Umbilical cord (tissue), 2 donors: ENCODE results near the gene CELA2B. TPM values are rescaled to one million over a fixed set of nuclear protein-coding genes. Genes with fewer than 3 reads are reported as not detected.
"Not testable (repeated sequence)": the region's sequence is repeated elsewhere in the genome, so short reads cannot be mapped to it uniquely, and the experiment has no call there.

Experiments used
- DNase-seq: peaks from one replicate; pipeline ENCODE4 v3.0.0-alpha.2; 2015; ENCODE audit warnings: low spot score
- total RNA-seq: library from RNA; depleted of rRNA; stranded (reverse); fragments of >200 nt; gene quantifications from one replicate; pipeline ENCODE4 v1.2.3, GENCODE V29; 2014; ENCODE audit warnings: low replicate concordance; ENCODE audit not compliant: insufficient read depth

The CELA2B gene
- total RNA-seq, 1 donor from 2014 or later: not detected

DNA sequence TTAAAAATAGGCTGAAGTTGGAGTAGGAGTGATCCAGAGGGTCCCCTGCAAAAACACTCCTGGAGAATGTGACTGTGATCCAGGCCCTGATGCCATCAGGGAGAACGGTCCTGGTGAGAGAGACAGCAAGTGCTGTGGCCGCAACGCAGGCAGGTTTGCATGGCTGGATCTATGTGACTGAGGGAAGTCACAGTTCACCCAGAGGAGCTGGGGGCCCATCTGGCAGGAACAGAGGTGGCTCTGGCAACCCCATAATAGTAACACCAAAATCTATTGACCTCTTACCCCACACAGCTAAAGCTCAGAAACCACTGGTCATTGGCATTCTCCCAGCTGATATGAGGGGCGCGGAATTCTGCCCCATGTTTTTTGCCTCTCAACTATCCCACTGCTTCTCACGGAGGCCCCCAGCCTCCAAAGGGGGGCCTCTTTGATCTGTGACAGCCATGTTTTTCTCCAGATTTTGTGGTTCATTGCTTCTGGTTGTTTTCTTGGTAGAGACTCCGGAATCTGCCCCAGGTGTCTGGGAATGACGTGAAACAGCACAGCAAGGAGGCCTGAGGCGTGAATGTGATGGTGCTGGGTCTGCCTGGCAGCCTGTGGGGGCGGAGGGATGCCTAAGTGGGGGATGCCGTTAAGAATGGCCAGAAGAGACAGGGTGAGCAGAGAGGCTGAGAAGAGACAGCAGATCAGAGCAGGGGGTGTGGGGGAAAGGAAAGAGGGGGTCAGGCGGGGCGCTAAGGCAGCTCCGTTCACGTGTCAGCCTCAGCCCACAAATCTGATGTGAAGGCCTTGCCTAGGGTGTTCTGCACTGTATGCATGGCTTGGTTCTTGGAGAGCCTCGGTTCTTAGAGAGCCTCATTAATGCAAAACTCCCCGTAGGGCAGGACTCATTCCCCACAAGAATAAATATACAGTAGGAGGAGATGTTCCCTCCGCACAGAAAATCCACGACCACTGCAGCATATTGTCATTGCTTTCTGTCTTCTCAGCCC is 24.6 kb downstream of the CELA2B start:
- no peak for DNase-seq

DNA sequence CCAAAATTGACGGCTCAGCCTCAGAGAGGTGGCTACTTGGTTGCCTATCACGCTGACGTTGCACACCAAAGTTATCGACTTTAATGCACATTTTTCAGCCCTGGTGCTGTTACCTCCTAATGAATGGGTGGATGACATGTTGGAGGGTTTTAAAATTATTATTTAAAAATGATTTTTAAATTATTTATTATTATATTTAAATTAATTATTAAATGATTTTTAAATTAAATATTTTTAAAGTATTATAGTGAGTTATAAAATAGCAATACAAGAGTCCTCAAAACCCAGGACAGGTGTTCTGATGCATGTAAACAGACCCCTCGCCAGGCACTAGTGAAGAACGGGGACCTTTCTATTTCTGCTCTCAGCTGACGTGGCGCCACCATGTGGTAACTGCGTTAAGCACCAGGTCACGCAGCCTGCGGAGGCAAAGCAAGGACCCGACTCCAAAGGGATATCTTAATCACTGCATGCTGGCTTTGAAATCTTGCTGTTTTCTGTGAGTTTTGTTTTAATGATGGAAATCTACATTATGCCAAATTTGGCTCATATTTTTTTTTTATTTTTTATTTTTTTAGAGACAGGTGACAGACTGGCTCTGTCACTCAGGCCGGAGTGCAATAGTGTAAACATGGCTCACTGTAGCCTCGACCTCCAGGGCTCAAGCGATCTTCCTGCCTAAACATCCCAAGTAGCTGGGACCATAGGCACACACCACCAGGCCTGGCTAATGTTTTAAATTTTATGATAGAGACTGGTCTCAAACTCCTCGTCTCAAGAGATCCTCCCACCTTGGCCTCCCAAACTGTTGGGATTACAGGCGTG is 25.5 kb downstream of the CELA2B start:
- DNase-seq: no peak

DNA sequence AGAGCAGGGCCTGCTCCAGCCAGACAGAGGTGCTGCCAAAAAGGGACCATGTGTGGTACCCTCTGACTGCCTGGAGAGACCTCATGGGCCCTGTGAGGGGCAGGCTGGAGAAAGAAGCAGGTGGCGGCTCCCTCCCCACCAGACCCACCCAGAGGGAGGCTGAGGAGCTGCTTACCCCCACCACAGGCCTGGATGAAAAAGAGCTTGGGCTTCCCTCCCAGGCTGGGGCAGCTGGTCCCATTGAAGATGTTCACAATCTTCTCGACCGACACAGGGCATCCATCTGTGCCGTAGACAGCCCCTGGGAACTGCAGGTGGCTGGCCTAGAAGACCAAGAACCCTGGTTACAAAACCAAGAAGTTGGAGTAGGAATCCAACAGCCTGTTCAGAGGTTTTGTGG is 28.5 kb downstream of the CELA2B start:
- DNase-seq: no peak

DNA sequence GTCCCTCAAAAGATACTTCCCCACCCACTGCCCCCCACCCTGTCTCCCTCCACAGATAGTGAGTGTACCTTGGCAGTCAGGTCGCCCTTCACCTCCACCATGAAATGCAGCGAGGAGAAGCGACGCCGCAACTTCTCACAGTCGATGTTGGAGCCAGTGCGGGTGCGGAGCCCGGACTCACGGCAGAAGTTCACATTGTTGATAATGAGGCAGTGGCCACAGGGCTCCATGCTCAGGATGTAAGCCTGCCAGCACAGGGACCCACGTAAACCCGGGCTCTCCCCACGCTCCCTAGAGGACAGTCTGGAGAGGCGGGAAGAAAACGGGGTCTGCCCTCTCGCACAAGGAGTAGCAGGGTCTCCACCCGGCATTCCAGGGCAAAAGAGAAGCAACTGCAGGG is 30.9 kb downstream of the CELA2B start:
- DNase-seq: no peak

DNA sequence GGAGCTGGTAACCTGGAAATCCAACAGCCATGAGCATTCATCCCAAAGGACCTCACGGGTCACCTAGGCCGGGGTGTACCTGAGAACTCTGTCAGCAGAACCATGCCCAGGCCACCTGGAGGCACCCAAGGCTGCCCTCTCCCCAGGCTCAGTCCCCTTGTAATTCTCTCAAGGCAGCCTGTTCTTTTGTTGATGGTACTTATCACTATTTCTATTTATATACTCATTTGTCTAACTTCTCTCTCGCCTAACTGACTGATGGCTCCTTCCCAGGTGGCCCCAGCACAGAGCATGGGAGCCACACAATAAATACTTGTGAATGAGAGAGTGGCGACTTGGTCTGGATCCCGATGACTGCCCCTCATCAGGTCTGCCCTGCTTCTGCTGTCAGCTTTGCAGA is 31.4 kb downstream of the CELA2B start:
- no peak for DNase-seq

DNA sequence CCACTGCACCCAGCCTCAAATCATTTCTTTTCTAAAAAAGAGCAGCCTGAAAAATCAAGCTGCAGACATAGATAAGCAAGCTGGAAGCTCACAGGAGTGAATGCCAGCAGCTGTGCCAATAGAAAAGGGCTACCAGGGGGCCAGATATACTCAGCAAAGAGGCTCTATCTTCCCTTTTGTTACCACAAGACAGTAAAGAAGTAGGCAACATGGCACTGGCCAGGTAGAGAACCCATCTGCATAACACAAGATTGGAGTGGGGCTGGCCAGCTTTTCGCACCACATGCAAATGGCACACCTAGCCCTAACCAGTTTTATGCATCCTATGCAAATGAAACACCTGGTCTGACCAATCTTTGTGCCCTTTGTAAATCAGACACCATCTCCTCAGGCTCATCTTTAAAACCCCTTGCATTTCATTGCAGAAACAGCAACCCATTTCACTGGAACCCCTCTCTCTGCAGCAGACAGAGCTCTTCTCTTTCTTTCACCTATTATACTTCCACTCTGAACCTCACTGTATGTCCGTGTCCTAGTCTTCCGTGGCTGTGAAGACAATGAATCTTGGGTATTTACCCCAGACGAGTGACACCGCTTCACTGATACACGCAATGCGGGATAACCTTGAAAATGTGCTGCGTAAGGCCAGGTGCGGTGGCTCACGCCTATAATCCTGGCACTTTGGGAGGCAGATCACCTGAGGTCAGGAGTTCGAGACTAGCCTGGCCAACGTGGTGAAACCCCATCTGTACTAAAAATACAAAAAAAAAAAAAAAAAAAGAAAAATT is 33.0 kb downstream of the CELA2B start:
- no peak for DNase-seq

DNA sequence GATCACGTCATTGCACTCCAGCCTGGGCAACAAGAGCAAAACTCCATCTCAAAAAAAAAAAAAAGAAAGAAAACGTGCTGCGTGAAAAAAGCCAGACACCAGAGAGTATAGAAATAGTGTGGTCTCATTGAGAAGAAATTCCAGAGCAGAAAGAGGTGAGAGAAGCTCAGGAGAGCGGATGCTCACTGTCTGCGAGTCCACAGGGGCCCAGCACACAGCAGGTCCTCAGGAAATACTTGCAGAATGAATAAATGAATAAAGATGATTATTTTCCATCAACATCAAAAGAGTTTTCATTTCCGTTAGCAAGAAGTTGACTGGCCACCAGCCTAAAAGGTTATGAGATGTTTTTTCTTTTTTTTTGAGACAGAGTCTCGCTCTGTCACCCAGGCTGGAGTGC is 33.7 kb downstream of the CELA2B start:
- DNase-seq: no peak

DNA sequence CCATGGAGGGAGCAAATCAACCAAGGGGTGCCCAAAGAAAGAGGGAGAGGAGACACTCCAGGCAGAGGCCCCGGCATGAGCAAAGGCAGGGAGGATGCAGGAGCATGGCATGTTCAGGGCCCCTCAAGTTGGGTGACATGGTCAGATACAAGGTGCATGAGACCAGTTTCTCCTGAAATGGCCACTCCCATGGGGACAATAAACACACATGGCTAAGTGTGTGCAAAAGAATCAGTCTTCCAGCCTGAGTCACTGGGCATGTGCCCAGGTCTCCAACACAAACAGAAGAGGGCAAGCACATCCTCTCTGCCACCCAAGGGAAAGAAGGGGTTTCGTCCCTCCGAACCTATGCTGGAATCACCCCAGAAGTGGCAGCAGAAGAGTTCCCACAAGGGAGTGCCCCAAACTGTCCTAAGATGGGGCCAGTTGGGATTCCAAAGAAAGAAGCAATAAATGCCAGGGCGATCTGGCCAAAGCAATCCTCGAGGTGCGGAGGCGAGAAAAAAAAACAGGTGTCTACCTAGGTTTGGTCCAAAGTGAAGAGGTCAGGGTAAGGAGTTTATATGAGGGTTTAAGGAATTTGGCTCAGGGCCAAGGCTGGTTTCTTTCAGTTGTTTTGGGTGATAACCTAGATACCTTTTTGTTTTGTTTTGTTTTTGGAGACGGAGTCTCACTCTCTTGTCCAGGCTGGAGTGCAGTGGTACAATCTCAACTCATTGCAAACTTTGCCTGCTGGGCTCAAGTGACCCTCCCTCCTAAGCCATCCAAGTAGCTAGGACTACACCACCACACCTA is 34.9 kb downstream of the CELA2B start:
- DNase-seq: no peak

DNA sequence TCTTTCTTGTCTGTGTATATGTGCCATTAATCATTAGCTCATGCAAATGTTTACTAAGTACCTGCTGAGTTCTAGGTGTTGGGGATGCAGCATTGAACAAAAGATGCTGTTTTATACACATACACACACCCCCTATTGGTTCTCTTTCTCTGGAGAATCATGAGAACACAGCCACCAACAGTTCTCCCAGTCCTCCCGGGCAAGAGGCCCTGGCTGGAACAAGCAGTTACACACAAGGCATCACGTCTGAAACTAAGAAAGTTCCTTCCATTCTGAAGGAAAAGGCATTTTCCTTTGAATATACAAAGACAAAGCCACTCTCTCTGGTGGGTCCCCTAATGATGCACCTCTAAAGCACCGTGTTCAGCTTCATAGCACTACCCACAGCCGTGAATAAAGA is 37.3 kb downstream of the CELA2B start:
- DNase-seq: no peak

DNA sequence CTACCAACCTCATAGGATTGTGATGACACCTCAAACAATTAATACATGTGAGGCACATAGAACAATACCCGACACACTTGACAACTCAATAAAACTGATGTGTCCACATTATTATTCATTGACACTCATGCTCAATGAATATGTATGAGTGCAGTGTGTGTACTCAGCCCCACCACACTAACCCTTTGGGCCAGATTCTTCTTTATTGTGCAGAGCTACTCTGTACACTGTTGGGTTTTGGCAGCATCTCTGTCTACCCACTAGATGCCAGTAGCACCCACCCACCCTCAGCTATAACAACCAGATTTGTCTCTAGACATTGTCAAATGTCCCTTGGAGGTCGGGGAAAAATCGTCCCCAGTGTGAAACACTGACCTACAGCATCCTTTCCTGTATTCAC is 38.0 kb downstream of the CELA2B start:
- no peak for DNase-seq

DNA sequence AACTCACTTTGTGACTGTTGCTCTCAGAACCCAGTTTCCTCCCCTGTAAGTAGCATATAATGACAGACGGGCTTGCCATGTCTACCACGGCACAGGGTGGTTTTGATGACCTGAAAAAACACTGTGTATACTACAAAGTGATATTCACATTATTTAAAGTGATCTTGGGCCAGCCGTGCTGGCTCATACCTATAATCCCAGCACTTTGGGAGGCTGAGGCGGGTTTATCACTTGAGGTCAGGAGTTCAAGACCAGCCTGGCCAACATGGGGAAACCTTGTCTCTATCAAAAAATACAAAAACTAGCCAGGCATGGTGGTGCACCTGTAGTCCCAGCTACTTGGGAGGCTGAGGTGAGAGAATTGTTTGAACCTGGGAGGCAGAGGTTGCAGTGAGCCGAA is 38.7 kb downstream of the CELA2B start:
- not testable (repeated sequence) for DNase-seq

DNA sequence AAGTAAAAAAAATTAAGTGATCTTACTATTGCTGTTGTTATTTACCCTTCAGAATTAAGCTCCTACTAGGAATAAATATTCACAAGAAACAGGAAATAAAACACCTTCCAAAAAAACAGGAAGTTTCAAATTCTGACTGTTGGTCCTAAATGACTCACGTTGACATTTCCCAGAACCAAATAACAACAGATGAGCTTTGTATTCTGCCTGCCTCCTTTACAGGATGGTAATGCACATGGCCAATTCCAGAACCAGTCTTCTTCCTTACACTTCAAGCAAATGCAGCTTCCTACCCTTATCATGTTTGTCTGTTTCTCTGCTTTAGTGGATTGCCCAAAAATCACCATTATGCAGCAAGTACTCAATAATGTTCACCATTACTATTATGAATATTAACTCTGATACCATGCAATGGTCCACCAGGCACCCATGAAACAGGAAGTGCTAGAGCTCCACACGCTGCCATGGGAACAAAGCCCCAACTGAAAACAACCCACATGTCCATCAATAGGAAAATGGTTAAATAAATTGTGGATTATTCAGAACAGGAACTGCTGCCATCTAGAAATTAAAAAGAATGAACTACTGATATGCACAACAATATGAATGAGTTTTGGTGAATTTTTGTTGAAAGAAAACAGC is 39.2 kb downstream of the CELA2B start:
- no peak for DNase-seq

DNA sequence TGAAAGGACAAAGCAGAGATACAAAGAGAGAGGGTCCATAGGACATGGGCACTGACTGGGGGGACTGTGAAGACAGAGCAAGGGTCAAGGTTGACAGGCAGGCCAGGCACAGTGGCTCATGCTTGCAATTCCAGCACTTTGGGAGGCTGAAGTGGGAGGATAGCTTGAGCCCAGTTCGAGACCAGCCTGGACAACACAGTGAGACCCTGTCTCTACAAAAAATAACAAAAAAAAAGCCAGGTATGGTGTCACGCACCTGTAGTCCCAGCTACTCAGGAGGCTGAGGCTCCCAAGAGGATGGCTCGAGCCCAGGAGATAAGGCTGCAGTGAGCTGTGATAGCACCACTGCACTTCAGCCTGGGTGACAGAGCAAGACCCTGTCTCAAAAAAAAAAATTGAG is 43.7 kb downstream of the CELA2B start:
- DNase-seq: no peak

DNA sequence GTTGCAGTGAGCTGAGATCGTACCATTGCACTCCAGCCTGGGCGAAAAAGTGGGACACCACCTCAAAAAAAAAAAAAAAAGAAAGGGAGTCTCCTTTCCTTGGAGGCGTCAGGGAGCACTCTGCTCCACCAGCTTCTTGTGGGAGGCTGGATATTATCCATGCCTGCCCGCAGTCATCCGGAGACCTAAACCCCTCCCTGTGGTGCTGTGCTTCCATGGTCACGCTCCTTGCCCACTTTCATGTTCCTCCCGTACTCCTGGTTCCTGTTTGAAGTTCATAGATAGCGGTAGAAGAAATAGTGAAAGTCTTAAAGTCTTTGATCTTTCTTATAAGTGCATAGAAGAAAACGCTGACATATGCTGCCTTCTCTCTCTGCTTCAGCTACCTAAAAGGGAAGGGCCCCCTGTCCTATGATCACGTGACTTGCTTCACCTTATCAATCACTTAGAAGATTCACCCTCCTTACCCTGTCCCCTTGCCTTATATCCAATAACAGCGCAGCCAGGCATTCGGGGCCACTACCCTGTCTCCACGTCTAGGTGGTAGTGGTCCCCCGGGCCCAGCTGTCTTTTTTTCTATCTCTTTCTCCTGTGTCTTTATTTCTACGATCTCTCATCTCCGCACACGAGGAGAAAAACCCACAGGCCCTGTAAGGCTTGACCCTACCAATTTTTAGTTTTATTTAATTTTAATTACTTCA is 45.5 kb downstream of the CELA2B start:
- not testable (repeated sequence) for DNase-seq

DNA sequence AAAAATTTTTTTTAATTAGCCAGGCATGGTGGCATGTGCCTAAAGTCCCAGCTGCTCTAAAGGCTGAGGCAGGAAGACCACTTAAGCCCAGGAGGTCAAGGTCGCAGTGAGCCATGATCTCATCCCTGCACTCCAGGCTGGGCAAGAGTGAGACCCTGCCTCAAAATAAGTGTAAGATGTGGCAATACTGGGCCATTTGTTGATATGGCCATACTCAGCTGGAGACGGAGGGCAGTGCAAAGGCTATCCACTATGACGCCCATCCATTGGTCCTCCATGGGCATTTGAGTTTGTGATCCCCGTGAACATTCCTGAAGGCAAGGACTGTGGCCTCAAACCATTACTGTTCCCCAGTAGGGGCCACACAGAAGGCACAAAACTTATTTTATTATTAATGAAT is 46.6 kb downstream of the CELA2B start:
- no peak for DNase-seq

DNA sequence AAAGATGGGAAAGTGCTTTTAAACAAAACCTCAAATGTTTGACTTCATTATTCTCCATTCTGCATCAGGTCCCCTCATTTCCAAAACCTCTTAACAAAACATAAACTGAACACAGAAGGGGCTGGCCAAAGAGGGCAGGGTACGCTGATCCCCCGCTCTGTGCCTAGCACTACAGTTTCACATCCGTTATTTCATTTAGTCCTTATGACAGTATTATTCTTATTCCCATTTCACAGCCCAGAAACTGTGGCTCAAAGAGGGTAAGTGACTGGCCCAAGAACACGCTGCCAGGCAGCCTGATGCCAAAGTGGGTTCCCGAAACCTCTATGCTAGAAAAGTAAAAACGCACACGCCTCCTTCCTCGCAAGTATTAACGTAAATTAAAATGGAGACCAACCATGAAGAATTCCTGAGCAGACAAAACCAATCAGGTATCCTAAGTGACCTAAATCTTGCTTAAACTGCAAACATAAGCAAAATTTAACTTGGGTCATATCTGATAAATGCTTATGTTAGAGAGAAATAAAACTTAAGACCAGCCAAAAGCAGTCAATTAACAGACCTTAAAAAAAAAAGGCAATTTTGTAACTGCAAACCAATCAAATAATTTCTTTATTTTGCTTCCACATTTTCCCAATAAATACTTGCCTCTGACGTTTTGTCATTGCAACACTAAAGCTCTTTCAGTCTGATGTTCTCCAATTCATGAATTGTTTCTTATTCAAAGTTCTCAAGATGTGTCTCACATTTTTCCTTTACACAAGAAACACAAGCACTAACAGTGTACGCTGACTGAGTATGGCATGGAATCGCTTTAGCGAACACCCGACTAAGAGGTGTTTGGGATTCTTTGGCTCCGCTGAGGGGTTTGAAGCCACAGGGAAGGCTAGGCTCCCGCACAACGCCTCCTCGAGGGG is 47.5 kb downstream of the CELA2B start:
- no peak for DNase-seq

DNA sequence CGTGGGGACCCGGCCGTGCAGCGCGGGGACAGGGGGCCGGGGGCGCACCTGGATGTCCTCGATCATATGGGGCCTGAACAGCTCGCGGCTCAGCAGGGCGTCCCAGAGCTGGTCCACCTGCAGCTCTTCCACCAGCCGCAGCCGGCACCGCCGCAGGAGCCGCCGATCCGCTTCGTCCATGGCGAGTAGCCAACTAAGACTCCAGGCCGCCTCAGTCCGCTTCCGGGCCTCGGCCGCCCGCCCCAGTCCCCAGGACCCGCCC is 48.0 kb downstream of the CELA2B start, which contains the start of gene CASP9:
CASP9 (minus strand) TSS at position 195 of the 262 bp plus-strand sequence; CDS start at position 180, 15 bp downstream.
- no peak for DNase-seq

DNA sequence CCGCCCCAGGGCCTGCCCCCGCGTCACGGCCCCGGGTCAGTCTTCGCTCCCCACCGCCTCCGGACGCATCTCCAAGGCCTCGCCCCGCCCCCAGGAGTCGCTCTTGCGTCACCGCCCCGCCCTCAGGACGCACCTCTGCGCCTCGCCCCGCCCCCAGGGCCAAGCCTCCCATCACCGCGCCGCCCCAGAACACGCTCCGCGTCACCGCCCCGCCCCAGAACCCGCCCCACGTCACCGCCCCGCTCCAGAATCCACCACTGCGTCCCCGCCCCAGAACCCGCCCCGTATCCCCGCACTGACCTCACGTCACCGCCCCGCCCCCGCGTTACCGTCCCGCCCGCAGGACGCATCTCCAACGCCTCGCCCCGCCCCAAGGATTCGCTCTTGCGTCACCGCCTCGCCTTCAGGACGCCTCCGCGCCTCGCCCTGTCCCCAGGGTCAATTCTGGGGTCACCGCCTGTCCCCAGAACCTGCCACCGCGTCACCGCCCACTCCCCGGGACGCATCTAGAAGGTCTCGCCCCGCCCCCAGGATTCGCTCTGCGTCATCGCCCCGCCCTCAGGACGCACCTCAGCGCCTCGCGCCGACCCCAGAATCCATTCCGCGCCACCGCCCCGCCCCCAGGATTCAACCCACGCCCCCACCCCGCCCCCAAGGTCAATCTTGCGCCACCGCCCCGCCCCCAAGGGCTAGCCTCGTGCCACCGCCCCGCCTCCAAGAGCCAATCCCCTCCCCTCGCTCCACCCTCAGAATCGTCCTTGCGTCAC is 48.6 kb downstream of the CELA2B start:
- DNase-seq: peak; percentile 99
